Measurements from ENCODE around the gene TBC1D22A.

TBC1D22A gene

GRCh38 chr22:47148510-47148909 lies 386.1 kb downstream of the TBC1D22A start:
- no peaks in the 10 kb centered on the region for H3K36me3 Mint-ChIP-seq (ENCODE audit: low read depth)
- no peaks in the 10 kb centered on the region for H3K27me3 Mint-ChIP-seq (ENCODE audit: low read depth)
- no peak overlapping the region for H3K4me3 Mint-ChIP-seq
- no peak overlapping the region for H3K27ac Mint-ChIP-seq
- H3K4me1 Mint-ChIP-seq (ENCODE audit: low read depth), result no peaks in the 10 kb centered on the region
- no peaks in the 10 kb centered on the region for H3K9me3 Mint-ChIP-seq

GRCh38 chr22:47148956-47149728 lies 386.7 kb downstream of the TBC1D22A start:
- no peaks in the 10 kb centered on the region for H3K36me3 Mint-ChIP-seq (ENCODE audit: low read depth)
- H3K27me3 Mint-ChIP-seq (ENCODE audit: low read depth), result no peaks in the 10 kb centered on the region
- no peaks in the 10 kb centered on the region for H3K4me1 Mint-ChIP-seq (ENCODE audit: low read depth)
- no peak overlapping the region for H3K27ac Mint-ChIP-seq
- no peaks in the 10 kb centered on the region for H3K9me3 Mint-ChIP-seq
- H3K4me3 Mint-ChIP-seq, result no peak overlapping the region

- no peaks in the 10 kb centered on the region for H3K27me3 Mint-ChIP-seq (ENCODE audit: low read depth)
- H3K27ac Mint-ChIP-seq, result no peak overlapping the region
- no peaks in the 10 kb centered on the region for H3K4me1 Mint-ChIP-seq (ENCODE audit: low read depth)
- no peaks in the 10 kb centered on the region for H3K9me3 Mint-ChIP-seq
- no peak overlapping the region for H3K4me3 Mint-ChIP-seq
- H3K36me3 Mint-ChIP-seq (ENCODE audit: low read depth), result no peaks in the 10 kb centered on the region
These were observed 387.5 kb downstream of the TBC1D22A start for GRCh38 chr22:47149976-47150375.

GRCh38 chr22:47150426-47150825 lies 388.0 kb downstream of the TBC1D22A start:
- no peaks in the 10 kb centered on the region for H3K4me1 Mint-ChIP-seq (ENCODE audit: low read depth)
- no peaks in the 10 kb centered on the region for H3K36me3 Mint-ChIP-seq (ENCODE audit: low read depth)
- no peak overlapping the region for H3K4me3 Mint-ChIP-seq
- no peaks in the 10 kb centered on the region for H3K27me3 Mint-ChIP-seq (ENCODE audit: low read depth)
- no peaks in the 10 kb centered on the region for H3K9me3 Mint-ChIP-seq
- no peak overlapping the region for H3K27ac Mint-ChIP-seq

- H3K4me3 Mint-ChIP-seq, result no peak overlapping the region
- no peaks in the 10 kb centered on the region for H3K36me3 Mint-ChIP-seq (ENCODE audit: low read depth)
- H3K27ac Mint-ChIP-seq, result no peak overlapping the region
- H3K9me3 Mint-ChIP-seq, result no peaks in the 10 kb centered on the region
- H3K27me3 Mint-ChIP-seq (ENCODE audit: low read depth), result no peaks in the 10 kb centered on the region
- H3K4me1 Mint-ChIP-seq (ENCODE audit: low read depth), result no peaks in the 10 kb centered on the region
These were observed 388.6 kb downstream of the TBC1D22A start for GRCh38 chr22:47151064-47151463.

- H3K27me3 Mint-ChIP-seq (ENCODE audit: low read depth), result no peaks in the 10 kb centered on the region
- H3K9me3 Mint-ChIP-seq, result no peaks in the 10 kb centered on the region
- H3K27ac Mint-ChIP-seq, result no peak overlapping the region
- no peak overlapping the region for H3K4me3 Mint-ChIP-seq
- no peaks in the 10 kb centered on the region for H3K36me3 Mint-ChIP-seq (ENCODE audit: low read depth)
- H3K4me1 Mint-ChIP-seq (ENCODE audit: low read depth), result no peaks in the 10 kb centered on the region
These were observed 389.0 kb downstream of the TBC1D22A start for GRCh38 chr22:47151490-47151889.

GRCh38 chr22:47152236-47152635 lies 389.8 kb downstream of the TBC1D22A start:
- Mint-ChIP-seq H3K4me1 (ENCODE audit: low read depth) (no peaks in the 10 kb centered on the region), H3K27ac (no peak overlapping the region)

GRCh38 chr22:47152938-47153337 lies 390.5 kb downstream of the TBC1D22A start:
- H3K27me3 Mint-ChIP-seq (ENCODE audit: low read depth), result no peaks in the 10 kb centered on the region
- no peaks in the 10 kb centered on the region for H3K9me3 Mint-ChIP-seq
- H3K27ac Mint-ChIP-seq, result no peak overlapping the region
- H3K4me1 Mint-ChIP-seq (ENCODE audit: low read depth), result no peaks in the 10 kb centered on the region
- H3K36me3 Mint-ChIP-seq (ENCODE audit: low read depth), result no peaks in the 10 kb centered on the region
- no peak overlapping the region for H3K4me3 Mint-ChIP-seq

More at GRCh38 chr22:47152236-47152635, 389.8 kb downstream of the TBC1D22A start:
- no peaks in the 10 kb centered on the region for H3K36me3 Mint-ChIP-seq (ENCODE audit: low read depth)
- no peaks in the 10 kb centered on the region for H3K9me3 Mint-ChIP-seq
- H3K27me3 Mint-ChIP-seq (ENCODE audit: low read depth), result no peaks in the 10 kb centered on the region
- no peak overlapping the region for H3K4me3 Mint-ChIP-seq

- H3K9me3 Mint-ChIP-seq, result no peaks in the 10 kb centered on the region
- H3K27ac Mint-ChIP-seq, result no peak overlapping the region
- H3K27me3 Mint-ChIP-seq (ENCODE audit: low read depth), result no peaks in the 10 kb centered on the region
- no peaks in the 10 kb centered on the region for H3K36me3 Mint-ChIP-seq (ENCODE audit: low read depth)
- H3K4me3 Mint-ChIP-seq, result no peak overlapping the region
- no peaks in the 10 kb centered on the region for H3K4me1 Mint-ChIP-seq (ENCODE audit: low read depth)
These were observed 391.5 kb downstream of the TBC1D22A start for GRCh38 chr22:47153854-47154525.

- no peaks in the 10 kb centered on the region for H3K27me3 Mint-ChIP-seq (ENCODE audit: low read depth)
- no peak overlapping the region for H3K27ac Mint-ChIP-seq
- no peaks in the 10 kb centered on the region for H3K4me1 Mint-ChIP-seq (ENCODE audit: low read depth)
- H3K36me3 Mint-ChIP-seq (ENCODE audit: low read depth), result no peaks in the 10 kb centered on the region
- no peaks in the 10 kb centered on the region for H3K9me3 Mint-ChIP-seq
- no peak overlapping the region for H3K4me3 Mint-ChIP-seq
These were observed 392.2 kb downstream of the TBC1D22A start for GRCh38 chr22:47154621-47155081.

- Mint-ChIP-seq H3K4me1 (ENCODE audit: low read depth) (no peaks in the 10 kb centered on the region), H3K27ac (no peak overlapping the region), H3K4me3 (no peak overlapping the region), H3K27me3 (ENCODE audit: low read depth) (no peaks in the 10 kb centered on the region), H3K9me3 (no peaks in the 10 kb centered on the region), H3K36me3 (ENCODE audit: low read depth) (no peaks in the 10 kb centered on the region)
These were observed 392.9 kb downstream of the TBC1D22A start for GRCh38 chr22:47155131-47155885.

- H3K27ac Mint-ChIP-seq, result no peak overlapping the region
- H3K27me3 Mint-ChIP-seq (ENCODE audit: low read depth), result no peaks in the 10 kb centered on the region
- H3K9me3 Mint-ChIP-seq, result no peaks in the 10 kb centered on the region
- no peaks in the 10 kb centered on the region for H3K4me1 Mint-ChIP-seq (ENCODE audit: low read depth)
- no peaks in the 10 kb centered on the region for H3K36me3 Mint-ChIP-seq (ENCODE audit: low read depth)
- H3K4me3 Mint-ChIP-seq, result no peak overlapping the region
These were observed 393.5 kb downstream of the TBC1D22A start for GRCh38 chr22:47155912-47156311.

- Mint-ChIP-seq H3K36me3 (ENCODE audit: low read depth) (no peaks in the 10 kb centered on the region), H3K9me3 (no peaks in the 10 kb centered on the region), H3K27ac (no peak overlapping the region), H3K4me1 (ENCODE audit: low read depth) (no peaks in the 10 kb centered on the region), H3K27me3 (ENCODE audit: low read depth) (no peaks in the 10 kb centered on the region), H3K4me3 (no peak overlapping the region)
These were observed 394.1 kb downstream of the TBC1D22A start for GRCh38 chr22:47156352-47157092.

GRCh38 chr22:47157093-47157420 lies 394.6 kb downstream of the TBC1D22A start:
- Mint-ChIP-seq H3K36me3 (ENCODE audit: low read depth) (no peaks in the 10 kb centered on the region), H3K9me3 (no peaks in the 10 kb centered on the region), H3K27me3 (ENCODE audit: low read depth) (no peaks in the 10 kb centered on the region), H3K4me3 (no peak overlapping the region), H3K4me1 (ENCODE audit: low read depth) (no peaks in the 10 kb centered on the region), H3K27ac (no peak overlapping the region)

Data from T-helper 1 cell treated with Interleukin-12 subunit alpha and Interleukin-12 subunit beta and Interleukin-4 antibody, amounts not matched to agents 30 μg/mL and 1 μg/mL, for 36 hours (primary cell).